Measurements from ENCODE around the gene RELN. TPM values are rescaled to one million over a fixed set of nuclear protein-coding genes. Genes with fewer than 3 reads are reported as not detected.

The RELN gene
- total and polyA plus RNA-seq, 10 of the 15 experiments (the other 5 are each of a cell fraction or from before 2014, with no cell fraction given) = 0.11 to 0.21 TPM; not detected in 8

GRCh38 chr7:103525937-103526336, 463.5 kb downstream of the RELN start:
- no peak for FAIRE-seq
- POLR2A ChIA-PET = no interaction called here
- BruUV-seq (replicated peaks) = no TSS peak
- TF ChIP-seq KDM1A (IDR thresholded peaks at IDR 0.05; ENCODE audit: borderline replicate concordance) (no peak), NR2F1 (conservative IDR thresholded peaks at IDR 0.05) (no peak), PAX5 (IDR thresholded peaks at IDR 0.05; ENCODE audit: borderline replicate concordance, low read depth, low read length) (no peak), MAX (IDR thresholded peaks at IDR 0.05; ENCODE audit: low read depth, low read length) (no peak), SUZ12 (IDR thresholded peaks at IDR 0.05; ENCODE audit: unreplicated experiment) (no peak), CHD2 (IDR thresholded peaks at IDR 0.05; ENCODE audit: borderline replicate concordance, low read depth, low read length) (no peak), CREM (IDR thresholded peaks at IDR 0.05; ENCODE audit: low read depth) (no peak), E4F1 (IDR thresholded peaks at IDR 0.05; ENCODE audit: borderline replicate concordance, partially characterized antibody) (no peak), NFIC (IDR thresholded peaks at IDR 0.05; ENCODE audit: low read depth, low read length) (no peak), PML (IDR thresholded peaks at IDR 0.05; ENCODE audit: low read length) (no peak), TAF1 (IDR thresholded peaks at IDR 0.05; ENCODE audit: borderline replicate concordance, low read depth, low read length) (no peak), CUX1 (IDR thresholded peaks at IDR 0.05; ENCODE audit: insufficient replicate concordance, low read depth, low read length) (no peak), RB1 (IDR thresholded peaks at IDR 0.05; ENCODE audit: borderline replicate concordance) (no peak), PAX8 (IDR thresholded peaks at IDR 0.05) (no peak), MYC (IDR thresholded peaks at IDR 0.05; ENCODE audit: insufficient read depth, insufficient read length, insufficient replicate concordance, low read length, severe bottlenecking) (no peak), SIN3A (IDR thresholded peaks at IDR 0.05; ENCODE audit: low read depth, low read length) (no peak), FOXK2 (IDR thresholded peaks at IDR 0.05) (no peak), SMAD1 (IDR thresholded peaks at IDR 0.05; ENCODE audit: low read depth, partially characterized antibody) (no peak)

More at GRCh38 chr7:103525937-103526336, 463.5 kb downstream of the RELN start:
- Histone ChIP-seq H3K36me3 (ENCODE audit: control insufficient read depth in 2 of 2, insufficient read depth in 2 of 2, low read length in 1 of 2) (no peaks in the 10 kb centered on the region), H3K27ac (ENCODE audit: control insufficient read depth, insufficient read depth) (no peak overlapping the region), H3K4me3 (no peak overlapping the region), H3K4me1 (ENCODE audit: control insufficient read depth, insufficient read depth, low read length) (no peaks in the 10 kb centered on the region), H3K79me2 (ENCODE audit: control insufficient read depth, insufficient read depth, low read length) (no peaks in the 10 kb centered on the region), H2AFZ (ENCODE audit: control insufficient read depth, low read depth, low read length) (no peak overlapping the region), H3K9me3 (replicated peaks; ENCODE audit: control insufficient read depth, insufficient read depth, low read length) (no peaks in the 10 kb centered on the region), H3K9ac (ENCODE audit: control insufficient read depth, insufficient read depth, low read length) (no peak overlapping the region), H4K20me1 (ENCODE audit: control insufficient read depth, insufficient read depth) (no peaks in the 10 kb centered on the region), H3K4me2 (ENCODE audit: control insufficient read depth, insufficient read depth) (no peak overlapping the region), H3K27me3 (replicated peaks in 1 of 2; ENCODE audit: control insufficient read depth in 2 of 2, insufficient read depth in 2 of 2, low read length in 1 of 2) (no peaks in the 10 kb centered on the region)
- WGBS (ENCODE audit: insufficient coverage, insufficient replicate concordance, low lambda C conversion rate, missing lambda C conversion rate) = 0% methylated on average over 1 of the region's 1 CpG
- ChIA-PET SMC1A (ENCODE audit: uncharacterized antibody, unreplicated experiment) (no interaction called here), CTCF (no interaction called here), RAD21 (ENCODE audit: unreplicated experiment) (no interaction called here)
- in situ Hi-C loops (cut with MboI) = no loop called here
- ATAC-seq (no peak), DNase-seq (ENCODE audit: low read depth, low spot score) (no peak)
- intact Hi-C loops (cut with micrococcal nuclease; ENCODE audit: unreplicated experiment) = no loop called here

All from GM12878 (cell line).